ENCODE results near the gene ACP4. TPM values are rescaled to one million over a fixed set of nuclear protein-coding genes. Genes with fewer than 3 reads are reported as not detected.
"Not testable (repeated sequence)": the region's sequence is repeated elsewhere in the genome, so short reads cannot be mapped to it uniquely, and the experiment has no call there.

Gene ACP4
- total RNA-seq, 1 donor from 2014 or later = not detected

DNA sequence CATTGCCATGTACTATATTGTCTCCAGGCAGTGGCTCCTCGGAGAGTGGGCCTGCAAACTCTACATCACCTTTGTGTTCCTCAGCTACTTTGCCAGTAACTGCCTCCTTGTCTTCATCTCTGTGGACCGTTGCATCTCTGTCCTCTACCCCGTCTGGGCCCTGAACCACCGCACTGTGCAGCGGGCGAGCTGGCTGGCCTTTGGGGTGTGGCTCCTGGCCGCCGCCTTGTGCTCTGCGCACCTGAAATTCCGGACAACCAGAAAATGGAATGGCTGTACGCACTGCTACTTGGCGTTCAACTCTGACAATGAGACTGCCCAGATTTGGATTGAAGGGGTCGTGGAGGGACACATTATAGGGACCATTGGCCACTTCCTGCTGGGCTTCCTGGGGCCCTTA, 19.3 kb upstream of the ACP4 start:
- ATAC-seq (ENCODE audit: poor library complexity) = no peak
- no peak for DNase-seq
- intact Hi-C loops (cut with DNase I) = no loop called here

DNA sequence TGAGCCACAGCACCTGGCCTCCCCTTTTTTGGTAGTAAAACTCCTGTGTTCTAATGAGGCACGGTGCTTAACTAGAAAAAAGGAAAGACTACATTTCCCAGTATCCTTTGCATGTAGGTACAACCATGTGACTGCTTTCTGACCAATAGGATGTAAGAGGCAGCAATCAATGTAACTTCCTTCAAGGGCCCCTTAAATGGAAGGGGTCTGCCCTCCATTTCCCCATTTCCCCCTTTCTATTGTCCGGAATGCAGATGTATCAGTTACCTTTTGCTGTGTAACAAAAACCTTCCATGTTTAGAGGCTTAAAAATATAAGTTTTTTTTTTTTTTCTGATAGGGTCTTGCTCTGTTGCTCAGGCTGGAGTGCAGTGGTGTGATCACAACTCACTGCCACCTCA, 17.7 kb upstream of the ACP4 start:
- no peak for ATAC-seq (ENCODE audit: poor library complexity)
- intact Hi-C loops (cut with DNase I) = no loop called here
- DNase-seq = no peak

DNA sequence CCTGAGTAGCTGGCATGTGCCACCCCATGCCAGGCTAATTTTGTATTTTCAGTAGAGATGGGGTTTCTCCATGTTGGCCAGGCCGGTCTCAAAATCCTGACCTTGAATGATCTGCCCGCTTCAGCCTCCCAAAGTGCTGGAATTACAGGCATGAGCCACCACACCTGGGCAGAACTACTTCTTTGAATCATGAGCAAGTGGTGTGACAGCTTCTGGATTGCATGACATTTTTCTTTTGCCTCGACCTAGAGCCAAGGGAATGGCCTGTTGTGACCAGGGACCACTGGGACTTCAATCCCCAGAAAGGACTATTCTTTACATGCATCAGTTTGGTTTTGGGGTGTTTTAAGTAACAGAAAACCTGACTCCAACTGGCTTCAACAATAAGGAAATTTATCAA, 17.3 kb upstream of the ACP4 start:
- intact Hi-C loops (cut with DNase I); DNase-seq; ATAC-seq (ENCODE audit: poor library complexity): not testable (repeated sequence)

DNA sequence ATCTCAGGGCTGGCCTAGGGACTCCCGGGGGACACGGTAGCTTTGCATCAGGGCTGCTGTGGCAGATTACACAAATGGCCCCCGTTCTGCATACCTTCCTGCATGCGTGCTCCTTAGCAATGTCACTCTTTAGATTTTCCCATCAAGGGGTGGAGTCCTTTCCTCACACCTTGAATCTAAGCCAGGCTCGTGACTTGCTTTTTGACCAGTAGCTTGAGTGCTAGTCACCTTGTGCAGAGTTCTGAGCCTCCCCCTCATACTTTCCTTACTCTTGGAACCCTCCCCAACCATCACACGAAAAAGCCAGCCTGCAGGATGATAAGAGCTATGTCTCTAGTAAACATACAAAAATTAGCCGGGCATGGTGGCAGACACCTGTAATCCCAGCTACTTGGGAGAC, 16.8 kb upstream of the ACP4 start:
- DNase-seq; intact Hi-C loops (cut with DNase I); ATAC-seq (ENCODE audit: poor library complexity): not testable (repeated sequence)

DNA sequence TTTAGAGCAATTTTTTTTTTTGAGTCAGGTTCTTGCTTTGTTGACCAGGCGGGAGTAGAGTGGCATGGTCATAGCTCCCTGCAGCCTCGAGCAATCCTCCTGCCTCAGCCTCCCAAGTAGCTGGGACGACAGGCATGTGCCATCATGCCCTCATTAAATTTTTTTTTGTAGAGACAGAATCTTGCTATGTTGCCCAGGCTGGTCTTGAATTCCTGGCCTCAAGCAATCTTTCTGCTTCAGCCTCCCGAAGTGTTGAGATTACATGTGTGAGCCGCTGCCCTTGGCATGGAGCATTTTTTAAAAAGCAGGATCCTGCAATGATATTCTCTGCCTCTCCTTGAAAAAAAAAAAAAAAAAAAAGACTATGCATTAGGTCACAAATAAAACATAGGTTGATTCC, 14.1 kb upstream of the ACP4 start:
- ATAC-seq (ENCODE audit: poor library complexity) = no peak
- DNase-seq = no peak
- intact Hi-C loops (cut with DNase I) = no loop called here

DNA sequence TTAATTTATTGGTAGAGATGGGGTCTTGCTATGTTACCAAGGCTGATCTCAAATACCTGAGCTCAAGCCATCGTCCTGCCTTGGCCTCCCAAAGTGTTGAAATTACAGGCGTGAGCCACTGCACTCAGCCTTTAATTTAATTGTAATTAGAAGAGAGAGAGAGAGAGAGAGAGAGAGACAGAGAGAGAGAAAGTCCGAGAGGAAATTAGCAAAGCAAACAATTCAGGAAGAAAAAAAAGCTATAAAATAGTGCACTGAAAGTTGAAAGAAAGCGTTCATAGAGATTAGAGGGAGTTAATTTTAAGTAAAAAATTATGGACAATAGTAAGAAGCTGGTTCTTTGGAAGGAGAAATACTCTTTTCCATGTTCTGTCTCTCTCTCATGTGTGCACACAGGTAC, 13.0 kb upstream of the ACP4 start:
- ATAC-seq (ENCODE audit: poor library complexity) (no peak), DNase-seq (no peak)
- intact Hi-C loops (cut with DNase I) = no loop called here

DNA sequence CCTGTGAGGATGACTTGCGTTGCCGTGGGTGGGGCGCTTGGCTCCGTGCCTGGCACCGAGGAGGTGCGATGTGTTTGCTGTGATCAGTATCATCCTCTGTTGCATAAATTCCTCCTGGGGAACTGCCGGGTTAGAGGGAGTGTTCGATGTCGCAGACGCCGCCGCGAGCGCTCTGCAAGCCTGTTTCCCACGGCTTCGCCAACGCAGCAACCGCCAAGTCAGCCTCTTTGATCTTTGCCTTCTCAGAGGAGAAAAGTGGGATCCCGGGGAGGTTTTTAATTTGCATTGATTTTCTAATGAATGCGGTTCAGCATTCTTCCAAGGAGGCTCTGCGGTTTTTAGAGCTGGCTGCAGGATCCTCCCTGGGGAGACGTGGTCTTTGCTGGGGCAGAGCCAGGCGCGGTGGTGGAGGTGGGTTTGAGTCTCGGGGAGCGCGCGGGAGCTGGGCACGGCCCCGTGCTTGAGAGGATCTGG, 12.3 kb upstream of the ACP4 start:
- intact Hi-C loops (cut with DNase I) = no loop called here

DNA sequence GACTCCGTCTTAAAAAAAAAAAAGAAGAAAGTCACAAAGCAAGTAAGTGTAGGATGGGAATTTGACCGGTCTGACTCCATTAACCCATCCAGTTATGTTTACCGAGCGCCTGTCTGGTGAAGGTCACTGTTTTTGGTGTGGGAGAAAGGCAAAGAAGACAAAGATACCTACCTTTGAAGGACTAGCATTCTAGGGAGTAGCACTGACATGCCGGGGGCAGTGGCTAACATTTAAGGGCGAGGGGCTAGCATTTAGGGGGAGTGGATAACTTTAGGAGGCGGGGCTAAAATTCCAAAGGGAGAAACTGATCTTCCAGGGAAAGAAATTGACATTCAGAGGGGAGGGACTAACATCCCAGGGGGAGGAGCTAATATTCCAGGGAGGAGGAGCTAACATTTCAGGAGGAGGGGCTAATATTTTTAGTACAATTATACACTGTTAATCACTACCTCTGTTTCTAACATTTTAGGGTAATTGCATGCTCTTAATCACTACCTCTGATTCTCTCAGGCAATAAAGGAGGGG, 11.2 kb upstream of the ACP4 start:
- intact Hi-C loops (cut with DNase I) = no loop called here
- ATAC-seq (ENCODE audit: poor library complexity) = no peak
- no peak for DNase-seq

More for the DNA sequence above, 12.3 kb upstream of the ACP4 start:
- no peak for DNase-seq
- no peak for ATAC-seq (ENCODE audit: poor library complexity)

DNA sequence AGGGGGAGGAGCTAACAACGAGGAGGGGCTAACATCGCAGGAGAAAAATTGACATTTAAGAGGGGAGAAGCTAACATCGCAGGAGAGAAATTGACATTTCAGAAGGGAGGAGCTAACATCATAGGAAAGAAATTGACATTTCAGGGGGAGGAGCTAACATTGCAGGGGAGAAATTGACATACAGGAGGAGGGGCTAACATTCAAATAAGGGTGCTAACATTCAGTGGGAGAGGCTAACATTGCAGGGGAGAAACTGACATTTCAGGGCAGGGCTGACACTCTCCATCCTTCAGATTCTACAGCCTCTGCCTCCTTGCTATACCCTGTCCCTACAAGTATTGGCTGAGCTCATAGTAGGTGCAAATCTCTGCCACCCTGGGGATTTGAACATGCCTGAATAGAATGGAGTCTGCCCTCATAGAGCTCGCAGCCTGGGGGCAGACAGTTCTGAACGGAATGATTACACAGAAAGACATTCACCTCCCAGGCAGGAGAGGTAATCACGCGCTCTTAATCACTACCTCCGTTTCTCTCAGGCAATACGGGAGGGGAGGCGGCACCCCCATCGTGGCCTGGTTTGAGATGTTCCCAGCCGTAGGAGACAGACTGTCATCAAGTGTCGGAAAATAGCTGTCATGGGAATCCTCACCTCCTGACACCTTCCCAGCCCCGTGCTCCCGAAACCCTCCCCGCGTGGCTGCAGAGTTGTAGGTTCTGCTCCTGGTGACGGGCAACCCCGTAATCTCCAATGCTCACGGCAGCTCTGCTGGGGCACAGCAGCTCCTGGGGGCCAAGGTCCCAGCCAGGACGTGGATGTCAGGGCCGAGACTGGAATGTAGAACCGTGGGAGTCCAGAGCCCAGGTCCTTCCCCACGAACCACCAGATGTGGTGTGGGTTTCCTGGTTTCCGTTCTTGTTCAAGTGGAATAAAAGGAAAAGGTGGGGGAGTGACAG, 10.4 kb upstream of the ACP4 start:
- no peak for DNase-seq
- intact Hi-C loops (cut with DNase I) = loop anchor here (5.0 to 10.0 kb wide), 2 partner anchors 105 to 412 kb away; partner anchors contain the start of gene NAPSA
- ATAC-seq (ENCODE audit: poor library complexity) = no peak

DNA sequence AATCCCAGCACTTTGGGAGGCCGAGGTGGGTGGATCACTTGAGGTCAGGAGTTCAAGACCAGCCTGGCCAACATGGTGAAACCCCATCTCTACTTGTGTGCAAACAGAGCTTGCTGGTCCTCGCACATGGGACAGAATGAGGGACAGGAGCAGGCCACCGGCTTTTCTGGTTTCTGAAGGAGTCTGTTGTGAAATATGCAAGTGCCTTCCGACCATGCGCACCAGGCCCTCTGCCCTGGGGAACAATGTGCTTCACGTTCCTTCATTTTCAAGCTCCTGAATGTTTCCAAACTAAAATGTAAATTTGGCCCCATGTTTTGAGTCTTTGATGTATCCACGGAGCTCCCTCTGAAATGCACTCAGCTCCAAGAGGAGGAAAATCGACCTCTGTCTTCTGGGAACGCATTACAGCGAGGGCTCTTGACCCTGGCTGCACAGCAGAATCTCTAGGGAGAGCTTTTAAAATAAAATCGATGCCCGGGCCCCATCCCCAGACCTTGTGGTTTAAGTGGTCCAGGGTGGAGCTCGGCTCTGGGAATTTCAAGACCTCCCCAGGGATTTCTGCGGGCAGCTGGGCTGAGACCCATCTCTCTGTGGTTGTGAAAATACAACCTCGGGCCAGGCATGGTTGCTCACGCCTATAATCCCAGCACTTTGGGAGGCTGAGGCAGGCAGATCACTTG, 9.3 kb upstream of the ACP4 start:
- DNase-seq (no peak), ATAC-seq (ENCODE audit: poor library complexity) (no peak)
- intact Hi-C loops (cut with DNase I) = loop anchor here (5.0 to 10.0 kb wide), 2 partner anchors 106 to 414 kb away; partner anchors contain the start of gene NAPSA

DNA sequence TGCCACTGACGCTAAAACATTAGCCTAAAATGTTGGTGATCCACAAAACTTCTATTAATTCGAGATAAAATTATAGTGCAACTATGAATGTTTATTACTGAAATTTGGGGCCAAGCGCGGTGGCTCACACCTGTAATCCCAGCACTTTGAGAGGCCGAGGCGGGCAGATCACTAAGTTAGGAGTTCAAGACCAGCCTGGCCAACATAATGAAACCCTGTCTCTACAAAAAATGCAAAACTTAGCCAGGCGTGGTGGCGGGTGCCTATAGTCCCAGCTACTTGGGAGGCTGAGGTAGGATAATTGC, 6.4 kb upstream of the ACP4 start:
- ATAC-seq (ENCODE audit: poor library complexity); DNase-seq: not testable (repeated sequence)
- intact Hi-C loops (cut with DNase I) = loop anchor here (2.0 to 10.0 kb wide), 3 partner anchors 109 to 416 kb away; partner anchors contain the start of gene NAPSA

DNA sequence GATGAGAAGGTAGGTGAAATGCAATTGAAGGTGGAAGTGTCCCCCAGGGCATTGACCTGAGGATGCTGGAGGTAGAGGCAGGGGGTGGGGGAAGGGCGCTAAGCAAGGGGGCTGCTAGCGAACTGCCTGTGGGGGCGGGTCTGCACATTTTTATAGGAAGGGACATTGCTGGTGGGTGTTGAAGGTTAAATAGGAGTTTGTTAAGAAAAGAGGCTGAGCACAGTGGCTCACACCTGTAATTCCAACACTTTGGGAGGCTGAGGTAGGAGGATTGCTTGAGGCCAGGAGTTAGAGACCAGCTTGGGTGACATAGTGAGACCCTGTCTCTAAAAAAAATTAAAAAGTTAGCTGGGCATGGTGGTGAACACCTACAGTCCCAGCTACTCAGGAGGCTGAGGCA, 5.5 kb upstream of the ACP4 start:
- intact Hi-C loops (cut with DNase I) = loop anchor here (5.0 to 10.0 kb wide), 2 partner anchors 110 to 417 kb away; partner anchors contain the start of gene NAPSA
- DNase-seq (no peak), ATAC-seq (ENCODE audit: poor library complexity) (no peak)

DNA sequence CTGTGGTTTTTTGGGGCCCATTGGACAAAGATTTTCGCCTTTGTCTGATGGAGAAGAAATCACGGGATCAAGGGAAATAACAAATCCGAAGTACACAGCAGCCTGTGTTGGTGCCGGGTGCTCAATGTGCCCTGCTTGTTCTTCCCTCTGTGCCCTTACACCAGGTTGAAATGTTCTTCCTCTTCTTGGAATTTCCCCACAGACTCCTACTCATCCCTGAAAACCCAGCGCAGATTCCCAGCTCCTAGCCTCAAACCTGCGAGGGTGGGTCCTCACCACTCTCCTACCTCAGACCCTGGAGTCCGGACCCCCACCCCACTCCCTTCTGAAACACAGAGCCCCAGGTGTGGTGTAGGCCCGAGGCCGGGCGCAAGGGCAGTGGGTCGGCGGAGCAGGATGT, 4.9 kb upstream of the ACP4 start:
- DNase-seq (no peak), ATAC-seq (ENCODE audit: poor library complexity) (no peak)
- intact Hi-C loops (cut with DNase I) = loop anchor here (10.0 kb wide), 1 partner anchor 111 kb away; no protein-coding TSS in a partner anchor

DNA sequence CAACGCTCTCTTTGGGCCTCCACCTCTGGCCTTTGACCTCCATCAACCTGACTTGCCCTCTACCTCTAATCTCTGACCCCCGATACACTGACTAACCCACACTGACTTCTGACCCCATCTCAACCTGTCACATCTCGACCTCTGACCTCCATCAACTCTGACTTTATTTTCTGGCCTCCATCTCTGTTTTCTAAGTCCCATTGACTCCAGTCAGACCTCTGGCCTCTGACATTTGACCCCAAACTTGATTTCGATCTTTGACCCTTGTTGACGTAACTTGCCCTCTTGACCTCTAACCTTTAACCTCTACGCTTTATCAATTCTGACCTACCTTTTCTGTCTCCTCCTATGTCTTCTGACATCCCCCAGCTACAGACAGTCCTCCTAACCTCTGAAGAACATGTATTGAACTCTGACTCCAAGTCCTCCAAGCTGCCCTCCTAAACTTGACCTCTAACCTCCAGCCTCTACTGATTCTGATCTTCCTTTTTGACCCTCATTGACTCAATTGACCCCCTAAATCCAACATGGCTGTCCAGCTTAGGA, 780 bp downstream of the ACP4 start:
- intact Hi-C loops (cut with DNase I) = no loop called here

DNA sequence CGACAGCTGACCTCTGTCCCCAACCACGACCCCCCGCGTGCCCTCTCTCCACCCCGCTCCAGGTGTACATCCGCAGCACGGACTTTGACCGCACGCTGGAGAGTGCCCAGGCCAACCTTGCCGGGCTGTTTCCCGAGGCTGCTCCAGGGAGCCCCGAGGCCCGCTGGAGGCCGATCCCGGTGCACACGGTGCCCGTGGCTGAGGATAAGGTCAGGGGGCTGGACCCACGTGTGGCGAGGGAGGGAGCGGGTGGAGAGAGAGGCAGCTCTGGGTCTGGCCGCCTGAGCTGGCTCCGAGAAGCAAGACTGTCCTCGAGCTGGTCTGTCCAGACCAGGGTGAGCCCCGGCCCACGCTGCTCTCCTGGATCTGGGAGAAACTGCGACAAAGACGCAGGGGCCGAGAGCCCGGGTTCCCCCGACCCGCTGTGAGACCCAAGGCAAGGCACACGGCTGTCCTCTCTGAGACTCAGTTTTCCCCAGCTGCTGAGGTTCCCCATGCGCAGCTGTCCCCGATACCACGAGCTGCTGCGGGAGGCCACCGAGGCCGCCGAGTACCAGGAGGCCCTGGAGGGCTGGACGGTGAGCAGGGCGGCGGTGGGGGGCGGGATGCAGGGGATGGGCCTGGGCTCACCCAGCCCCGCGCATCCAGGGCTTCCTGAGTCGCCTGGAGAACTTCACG, 1.5 kb downstream of the ACP4 start:
- intact Hi-C loops (cut with DNase I) = no loop called here
- ATAC-seq (ENCODE audit: poor library complexity) = no peak
- DNase-seq = no peak

More for the DNA sequence above, 780 bp downstream of the ACP4 start:
- no peak for DNase-seq
- ATAC-seq (ENCODE audit: poor library complexity) = no peak

DNA sequence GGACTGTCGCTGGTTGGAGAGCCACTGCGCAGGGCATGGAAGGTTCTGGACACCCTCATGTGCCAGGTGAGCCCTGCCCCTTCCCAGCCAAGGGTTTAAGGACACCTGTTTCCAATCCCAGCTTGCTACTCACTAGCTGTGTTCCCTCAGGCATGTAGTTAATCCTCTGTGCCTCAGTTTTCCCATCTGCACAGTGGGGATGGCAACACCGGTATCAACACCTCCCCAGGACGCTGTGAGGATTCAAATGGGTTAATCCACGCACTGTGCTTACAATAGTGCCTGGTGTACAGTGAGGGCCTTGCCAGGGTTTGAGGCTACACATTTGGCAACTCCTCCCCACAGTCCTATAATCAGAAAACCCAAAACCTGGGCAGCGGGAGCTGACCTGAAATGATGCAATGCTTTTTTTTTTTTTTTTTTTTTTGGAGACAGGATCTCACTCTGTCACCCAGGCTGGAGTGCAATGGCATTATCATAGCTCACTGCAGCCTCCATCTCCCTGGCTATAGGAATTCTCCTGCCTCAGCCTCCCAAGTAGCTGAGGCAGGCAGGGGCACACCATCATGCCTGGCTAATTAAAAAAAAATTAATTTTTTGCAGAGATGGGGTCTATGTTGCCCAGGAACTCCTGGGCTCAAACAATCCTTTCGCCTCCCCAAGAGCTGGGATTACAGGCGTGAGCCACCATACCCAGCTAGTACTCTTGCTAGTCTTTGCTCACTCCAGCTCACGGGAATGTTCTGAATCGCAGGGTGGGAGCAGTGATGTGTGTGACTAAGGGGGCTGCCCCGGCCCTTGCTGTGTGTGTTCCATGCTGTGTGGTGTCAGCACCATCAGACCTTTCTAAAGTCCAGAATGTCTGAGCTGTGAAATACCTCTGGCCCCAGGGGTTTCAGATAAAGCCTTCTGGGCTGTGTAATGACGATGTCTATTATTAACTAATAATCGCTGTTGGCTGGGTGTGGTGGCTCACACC, 2.3 kb downstream of the ACP4 start:
- intact Hi-C loops (cut with DNase I) = no loop called here
- ATAC-seq (ENCODE audit: poor library complexity) (no peak), DNase-seq (no peak)

DNA sequence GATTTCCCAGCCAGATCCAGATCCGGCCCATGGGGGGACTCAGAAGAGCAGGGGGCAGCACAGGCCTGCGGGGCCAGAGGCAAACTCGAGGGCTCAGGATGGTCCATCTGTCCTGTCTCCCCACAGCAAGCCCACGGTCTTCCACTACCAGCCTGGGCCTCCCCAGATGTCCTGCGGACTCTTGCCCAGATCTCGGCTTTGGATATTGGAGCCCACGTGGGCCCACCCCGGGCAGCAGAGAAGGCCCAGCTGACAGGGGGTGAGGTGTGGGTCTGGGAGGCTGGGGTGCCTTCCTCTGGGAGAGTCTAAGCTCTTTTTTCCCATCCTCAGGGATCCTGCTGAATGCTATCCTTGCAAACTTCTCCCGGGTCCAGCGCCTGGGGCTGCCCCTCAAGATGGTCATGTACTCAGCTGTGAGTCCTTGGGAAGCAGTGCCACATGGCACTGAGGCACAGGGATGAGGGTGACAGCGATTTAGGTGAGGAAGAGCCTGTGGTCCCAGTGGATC, 3.4 kb downstream of the ACP4 start:
- no peak for DNase-seq
- no peak for ATAC-seq (ENCODE audit: poor library complexity)
- intact Hi-C loops (cut with DNase I) = no loop called here
